ENCODE results near the gene NUMA1. TPM values are rescaled to one million over a fixed set of nuclear protein-coding genes. Genes with fewer than 3 reads are reported as not detected.

Gene NUMA1
- total RNA-seq, 1 donor from 2014 or later, result 145 TPM

GRCh38 chr11:71964641-71965040 is 115.7 kb downstream of the NUMA1 start:
- DNase-seq (ENCODE audit: low spot score), result no peak

DNA sequence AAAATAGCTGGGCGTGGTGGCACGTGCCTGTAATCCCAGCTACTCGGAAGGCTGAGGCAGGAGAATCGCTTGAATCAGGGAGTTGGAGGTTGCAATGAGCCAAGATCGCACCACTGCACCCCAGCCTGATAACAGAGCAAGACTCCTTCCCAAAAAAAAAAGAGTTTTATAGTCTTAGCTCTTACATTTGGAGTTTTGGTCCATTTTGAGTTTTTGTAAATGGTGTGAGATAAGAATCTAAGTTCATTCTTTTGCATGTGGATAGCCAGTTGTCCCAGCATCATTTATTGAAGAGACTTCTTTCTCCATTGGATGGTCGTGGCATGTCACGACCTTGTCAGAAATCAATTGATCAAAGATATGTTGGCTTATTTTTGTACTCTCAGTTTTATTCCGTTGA is 116.9 kb downstream of the NUMA1 start:
- no peak for DNase-seq (ENCODE audit: low spot score)

- no peak for DNase-seq (ENCODE audit: low spot score)
Measured at GRCh38 chr11:71962428-71963038, 117.8 kb downstream of the NUMA1 start.

DNA sequence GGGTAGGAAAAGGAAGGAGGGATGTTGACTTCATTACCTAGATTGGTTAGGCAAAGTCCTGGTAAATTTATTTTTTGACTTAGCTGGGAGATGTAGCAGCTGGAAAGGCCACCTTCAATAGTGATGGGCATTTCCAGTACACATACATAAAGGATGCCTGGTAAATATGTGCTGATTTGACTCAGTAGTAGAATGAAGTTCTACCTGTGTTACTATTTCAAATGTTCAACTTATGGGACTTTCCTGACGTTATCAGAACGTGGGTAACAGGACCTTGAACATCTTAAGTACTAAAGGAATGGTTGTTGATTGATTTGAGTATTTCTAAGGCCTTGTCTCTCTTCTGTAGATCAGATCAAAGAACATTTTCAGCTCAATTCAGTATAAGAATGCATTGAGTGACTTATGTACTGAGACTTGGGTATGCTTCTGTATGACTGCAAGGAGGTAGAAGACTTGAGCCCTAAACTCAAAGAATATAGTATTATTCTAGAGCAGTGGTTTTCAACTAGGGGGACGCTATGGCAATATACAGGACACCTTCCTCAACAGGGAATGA is 124.4 kb downstream of the NUMA1 start:
- no peak for DNase-seq (ENCODE audit: low spot score)

Other genes with a start within 250 kb of the NUMA1 start
- not detected for gene DEFB108B, start 247.3 kb downstream of the NUMA1 start, total RNA-seq (ENCODE audit: insufficient read depth, low replicate concordance)
- not detected for gene DEFB131B, start 202.1 kb downstream of the NUMA1 start, total RNA-seq (ENCODE audit: insufficient read depth, low replicate concordance)
- 35.6 TPM for gene XNDC1N, start 151.9 kb downstream of the NUMA1 start, total RNA-seq (ENCODE audit: insufficient read depth, low replicate concordance)
- 30.1 TPM for gene RNF121, start 151.5 kb downstream of the NUMA1 start, total RNA-seq (ENCODE audit: insufficient read depth, low replicate concordance)
- 6.0 TPM for gene IL18BP, start 81.6 kb downstream of the NUMA1 start, total RNA-seq (ENCODE audit: insufficient read depth, low replicate concordance)
- 1.4 TPM for gene LRRC51, start 308 bp upstream of the NUMA1 start, total RNA-seq (ENCODE audit: insufficient read depth, low replicate concordance)
- 57.1 TPM for gene LAMTOR1, start 22.8 kb upstream of the NUMA1 start, total RNA-seq (ENCODE audit: insufficient read depth, low replicate concordance)
- gene TOMT, start 25.4 kb upstream of the NUMA1 start, total RNA-seq (ENCODE audit: insufficient read depth, low replicate concordance), result not detected
- 2.2 TPM for gene ANAPC15, start 32.2 kb upstream of the NUMA1 start, total RNA-seq (ENCODE audit: insufficient read depth, low replicate concordance)
- not detected for gene FOLR3, start 55.2 kb upstream of the NUMA1 start, total RNA-seq (ENCODE audit: insufficient read depth, low replicate concordance)
- 5.1 TPM for gene FOLR1, start 111.6 kb upstream of the NUMA1 start, total RNA-seq (ENCODE audit: insufficient read depth, low replicate concordance)
- 29.9 TPM for gene FOLR2, start 136.3 kb upstream of the NUMA1 start, total RNA-seq (ENCODE audit: insufficient read depth, low replicate concordance)
- 34.4 TPM for gene INPPL1, start 144.2 kb upstream of the NUMA1 start, total RNA-seq (ENCODE audit: insufficient read depth, low replicate concordance)
- gene PHOX2A, start 163.6 kb upstream of the NUMA1 start, total RNA-seq (ENCODE audit: insufficient read depth, low replicate concordance), result 1.2 TPM